Panc1 (cell line): ENCODE results near the gene KBTBD8. TPM values are rescaled to one million over a fixed set of nuclear protein-coding genes. Genes with fewer than 3 reads are reported as not detected.

Source experiments
- ATAC-seq: fragments of 200-7000 bp; cut with Tn5 transposase; 2 replicates; pipeline ENCODE4 v1.9.1; 2020; ENCODE audit warnings: mild to moderate bottlenecking, moderate library complexity
- BruUV-seq: library from RNA; stranded (reverse); fragments of 400-500 nt; replicated peaks from 2 replicates; lab custom pipeline; 2021; lab: Mats Ljungman, UMichigan
- CTCF ChIA-PET: fragments of 300-600 bp; sonication (Branson Sonifier 250); formaldehyde crosslinking; loops from one replicate; lab custom pipeline; 2022; ENCODE audit warnings: antibody characterized with exemption; lab: Charles Lee
- POLR2A ChIA-PET: fragments of 300-600 bp; sonication (Branson Sonifier 250); formaldehyde crosslinking; loops from one replicate; lab custom pipeline; 2022; ENCODE audit warnings: antibody characterized with exemption; lab: Charles Lee
- DNase-seq: peaks from one replicate; pipeline ENCODE4 v3.0.0-alpha.2; 2010; ENCODE audit warnings: low read depth, low spot score
- H3K27ac ChIP-seq: 2 replicates; pipeline ENCODE4 v1.5.1; 2011; ENCODE audit warnings: mild to moderate bottlenecking, low read length, inconsistent platforms
- H3K27me3 ChIP-seq: fragments of 200-500 bp; sonication (Bioruptor generic); 2 replicates; pipeline ENCODE4 v1.6.0; 2014; ENCODE audit warnings: low read length, inconsistent platforms; ENCODE audit not compliant: control insufficient read depth, insufficient read depth
- H3K36me3 ChIP-seq: fragments of 200-500 bp; sonication (Bioruptor generic); 2 replicates; pipeline ENCODE4 v1.5.1; 2014; ENCODE audit warnings: inconsistent platforms, mild to moderate bottlenecking, low read length, moderate library complexity; ENCODE audit not compliant: control insufficient read depth, insufficient read depth
- H3K4me1 ChIP-seq: 2 replicates; pipeline ENCODE4 v1.5.1; 2011; ENCODE audit warnings: inconsistent platforms, mild to moderate bottlenecking, low read length, moderate library complexity; ENCODE audit not compliant: control insufficient read depth, insufficient read depth
- H3K4me3 ChIP-seq, 2 experiments: 2 replicates each; pipeline ENCODE4 v1.5.1; 2011 to 2012; ENCODE audit warnings: low read depth in 2 of 2, low read length in 2 of 2, mild to moderate bottlenecking in 2 of 2, inconsistent platforms in 1 of 2, moderate library complexity in 1 of 2
- H3K9me3 ChIP-seq: fragments of 200-500 bp; sonication (Bioruptor generic); 2 replicates; pipeline ENCODE4 v1.5.1; 2014; ENCODE audit warnings: low read depth, mild to moderate bottlenecking, inconsistent platforms, low read length, moderate library complexity; ENCODE audit not compliant: control insufficient read depth, insufficient read depth
- POLR2AphosphoS5 ChIP-seq: IDR thresholded peaks from 2 replicates; pipeline ENCODE4 v1.6.1; 2012; ENCODE audit warnings: mild to moderate bottlenecking, low read depth, low read length, moderate library complexity
- SIN3A ChIP-seq: IDR thresholded peaks from 2 replicates; pipeline ENCODE4 v1.6.1; 2012; ENCODE audit warnings: low read depth, mild to moderate bottlenecking, low read length, moderate library complexity, borderline replicate concordance; ENCODE audit not compliant: insufficient read depth
- TCF7L2 ChIP-seq: IDR thresholded peaks from 2 replicates; pipeline ENCODE4 v1.6.1; 2011; ENCODE audit warnings: mild to moderate bottlenecking, low read depth, low read length, inconsistent platforms
- in situ Hi-C: cut with HindIII; loops from 2 replicates; pipeline ENCODE4 v1.10.0; 2016; ENCODE audit warnings: low sequenced_read_pairs, low pct_unique_long_range_greater_than_20kb
- intact Hi-C: fragments of 100-400 bp; cut with micrococcal nuclease; formaldehyde crosslinking; loops from one replicate; pipeline ENCODE4 v1.10.0; 2022; ENCODE audit not compliant: unreplicated experiment
- total RNA-seq: library from RNA; stranded (reverse); gene quantifications from one replicate; pipeline ENCODE4 v1.2.1, GENCODE V29; 2021; ENCODE audit not compliant: unreplicated experiment
- TF ChIP-seq, protein P1 (sequence below): fragments of 450-650 bp; IDR thresholded peaks from 2 replicates; pipeline ENCODE4 v1.5.1; 2017; ENCODE audit warnings: mild to moderate bottlenecking
- TF ChIP-seq, protein P2 (sequence below), 2 experiments: IDR thresholded peaks; 2 replicates each; pipeline ENCODE4 v1.6.1; 2011 to 2012; ENCODE audit warnings: low read depth in 2 of 2, control low read depth in 1 of 2, low read length in 1 of 2, mild to moderate bottlenecking in 1 of 2, moderate library complexity in 1 of 2; ENCODE audit not compliant: insufficient read depth in 1 of 2

Gene KBTBD8
- total RNA-seq, 1 experiment from 2014 or later, result 0.98 TPM

GRCh38 chr3:66971891-66972551 lies 26.1 kb upstream of the KBTBD8 start:
- intact Hi-C loops, result loop anchor here (5.0 kb wide), 1 partner anchor 1920 kb away; no protein-coding TSS in a partner anchor
- CTCF ChIA-PET, result interaction anchor here (0.5 to 1.1 kb wide), 3 partner anchors 14 to 33 kb away, joined by 3 read pairs; partner anchors contain the start of gene KBTBD8
- no peaks in the 10 kb centered on the region for H3K9me3 ChIP-seq
- ATAC-seq (peak; percentile 99), DNase-seq (peak; percentile 62)
- BruUV-seq, result no TSS peak
- no peak overlapping the region for H3K27ac ChIP-seq
- H3K27me3 ChIP-seq, result peaks cover 2% of the 10 kb centered on the region
- in situ Hi-C loops, result no loop called here
- H3K4me1 ChIP-seq, result no peaks in the 10 kb centered on the region
- POLR2A ChIA-PET, result no interaction called here
- H3K4me3 ChIP-seq, result peak overlapping the region; percentile 17 to 44; a peak in 3 of 4 replicates
- no peaks in the 10 kb centered on the region for H3K36me3 ChIP-seq
- TF ChIP-seq POLR2AphosphoS5 (no peak), TCF7L2 (no peak), SIN3A (no peak)
- TF ChIP-seq, protein P1, sequence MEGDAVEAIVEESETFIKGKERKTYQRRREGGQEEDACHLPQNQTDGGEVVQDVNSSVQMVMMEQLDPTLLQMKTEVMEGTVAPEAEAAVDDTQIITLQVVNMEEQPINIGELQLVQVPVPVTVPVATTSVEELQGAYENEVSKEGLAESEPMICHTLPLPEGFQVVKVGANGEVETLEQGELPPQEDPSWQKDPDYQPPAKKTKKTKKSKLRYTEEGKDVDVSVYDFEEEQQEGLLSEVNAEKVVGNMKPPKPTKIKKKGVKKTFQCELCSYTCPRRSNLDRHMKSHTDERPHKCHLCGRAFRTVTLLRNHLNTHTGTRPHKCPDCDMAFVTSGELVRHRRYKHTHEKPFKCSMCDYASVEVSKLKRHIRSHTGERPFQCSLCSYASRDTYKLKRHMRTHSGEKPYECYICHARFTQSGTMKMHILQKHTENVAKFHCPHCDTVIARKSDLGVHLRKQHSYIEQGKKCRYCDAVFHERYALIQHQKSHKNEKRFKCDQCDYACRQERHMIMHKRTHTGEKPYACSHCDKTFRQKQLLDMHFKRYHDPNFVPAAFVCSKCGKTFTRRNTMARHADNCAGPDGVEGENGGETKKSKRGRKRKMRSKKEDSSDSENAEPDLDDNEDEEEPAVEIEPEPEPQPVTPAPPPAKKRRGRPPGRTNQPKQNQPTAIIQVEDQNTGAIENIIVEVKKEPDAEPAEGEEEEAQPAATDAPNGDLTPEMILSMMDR, result peak; percentile 82
- TF ChIP-seq, protein P2, sequence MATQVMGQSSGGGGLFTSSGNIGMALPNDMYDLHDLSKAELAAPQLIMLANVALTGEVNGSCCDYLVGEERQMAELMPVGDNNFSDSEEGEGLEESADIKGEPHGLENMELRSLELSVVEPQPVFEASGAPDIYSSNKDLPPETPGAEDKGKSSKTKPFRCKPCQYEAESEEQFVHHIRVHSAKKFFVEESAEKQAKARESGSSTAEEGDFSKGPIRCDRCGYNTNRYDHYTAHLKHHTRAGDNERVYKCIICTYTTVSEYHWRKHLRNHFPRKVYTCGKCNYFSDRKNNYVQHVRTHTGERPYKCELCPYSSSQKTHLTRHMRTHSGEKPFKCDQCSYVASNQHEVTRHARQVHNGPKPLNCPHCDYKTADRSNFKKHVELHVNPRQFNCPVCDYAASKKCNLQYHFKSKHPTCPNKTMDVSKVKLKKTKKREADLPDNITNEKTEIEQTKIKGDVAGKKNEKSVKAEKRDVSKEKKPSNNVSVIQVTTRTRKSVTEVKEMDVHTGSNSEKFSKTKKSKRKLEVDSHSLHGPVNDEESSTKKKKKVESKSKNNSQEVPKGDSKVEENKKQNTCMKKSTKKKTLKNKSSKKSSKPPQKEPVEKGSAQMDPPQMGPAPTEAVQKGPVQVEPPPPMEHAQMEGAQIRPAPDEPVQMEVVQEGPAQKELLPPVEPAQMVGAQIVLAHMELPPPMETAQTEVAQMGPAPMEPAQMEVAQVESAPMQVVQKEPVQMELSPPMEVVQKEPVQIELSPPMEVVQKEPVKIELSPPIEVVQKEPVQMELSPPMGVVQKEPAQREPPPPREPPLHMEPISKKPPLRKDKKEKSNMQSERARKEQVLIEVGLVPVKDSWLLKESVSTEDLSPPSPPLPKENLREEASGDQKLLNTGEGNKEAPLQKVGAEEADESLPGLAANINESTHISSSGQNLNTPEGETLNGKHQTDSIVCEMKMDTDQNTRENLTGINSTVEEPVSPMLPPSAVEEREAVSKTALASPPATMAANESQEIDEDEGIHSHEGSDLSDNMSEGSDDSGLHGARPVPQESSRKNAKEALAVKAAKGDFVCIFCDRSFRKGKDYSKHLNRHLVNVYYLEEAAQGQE (IDR thresholded peaks at IDR 0.05; ENCODE audit: insufficient read depth in 1 of 2, low read depth in 2 of 2, low read length in 1 of 2), result no peak

- CTCF ChIA-PET, result interaction anchor here (0.7 kb wide), 1 partner anchor 50 kb away, joined by 4 read pairs; no protein-coding TSS in a partner anchor
- no peak for ATAC-seq
- Histone ChIP-seq H3K4me3 (no peak overlapping the region), H3K27me3 (peaks cover 4% of the 10 kb centered on the region; the same call in 1 of the 2 replicates), H3K9me3 (no peaks in the 10 kb centered on the region), H3K36me3 (no peaks in the 10 kb centered on the region), H3K4me1 (no peaks in the 10 kb centered on the region), H3K27ac (no peak overlapping the region)
- intact Hi-C loops (no loop called here), in situ Hi-C loops (no loop called here)
- TF ChIP-seq SIN3A (no peak), TCF7L2 (no peak), POLR2AphosphoS5 (no peak)
- TF ChIP-seq, protein P2 (IDR thresholded peaks at IDR 0.05; ENCODE audit: insufficient read depth in 1 of 2, low read depth in 2 of 2, low read length in 1 of 2), result no peak
- TF ChIP-seq, protein P1, result no peak
- DNase-seq, result no peak
- no TSS peak for BruUV-seq
- POLR2A ChIA-PET, result no interaction called here
These were observed 17.3 kb upstream of the KBTBD8 start for GRCh38 chr3:66980791-66981190.
